ENCODE data around the gene SP100.

DNA sequence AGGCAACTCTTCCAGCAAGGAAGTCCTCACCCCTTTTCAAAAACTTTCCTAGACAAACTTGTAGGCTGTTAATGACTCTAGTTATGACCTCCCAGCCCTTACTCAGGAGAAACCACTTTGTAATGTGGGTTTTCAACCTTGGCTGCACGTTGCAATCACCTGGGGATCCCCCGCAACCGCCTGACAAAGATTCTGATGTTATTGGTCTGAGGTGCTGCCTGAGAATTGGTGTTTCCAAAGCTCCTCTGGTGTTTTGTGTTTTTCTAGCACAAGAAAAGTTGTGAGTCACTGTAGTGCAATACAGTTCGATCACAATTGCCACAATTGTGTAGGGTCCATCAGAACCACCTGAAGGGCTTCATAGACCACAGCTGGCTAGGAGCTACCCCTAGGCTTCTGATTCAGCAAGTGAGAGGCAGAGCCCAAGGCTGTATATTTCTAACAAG lies 121.6 kb downstream of the SP100 start:
- TF ChIP-seq POLR2A (IDR thresholded peaks at IDR 0.05): no peak
- TF ChIP-seq EP300 (IDR thresholded peaks at IDR 0.05): no peak

Data from sigmoid colon (tissue), 4 donors.